Measurements from ENCODE around the gene DCC.
A peak's percentile ranks its signal among the peaks of the same experiment; 100 is the strongest.

DCC gene

GRCh38 chr18:53521068-53521467, 1181.1 kb downstream of the DCC start:
- no peak for DNase-seq (ENCODE audit: low read depth)

GRCh38 chr18:53526101-53526870, 1186.3 kb downstream of the DCC start:
- DNase-seq (ENCODE audit: low read depth): no peak

- no peak for DNase-seq (ENCODE audit: low read depth)
Measured at GRCh38 chr18:53527365-53527764, 1187.4 kb downstream of the DCC start.

- no peak for DNase-seq (ENCODE audit: low read depth)
Measured at GRCh38 chr18:53531187-53531586, 1191.2 kb downstream of the DCC start.

GRCh38 chr18:53531896-53532295, 1191.9 kb downstream of the DCC start:
- DNase-seq (ENCODE audit: low read depth): no peak

GRCh38 chr18:53534203-53534602, 1194.2 kb downstream of the DCC start:
- no peak for DNase-seq (ENCODE audit: low read depth)

GRCh38 chr18:53534695-53535094, 1194.7 kb downstream of the DCC start:
- no peak for DNase-seq (ENCODE audit: low read depth)

- no peak for DNase-seq (ENCODE audit: low read depth)
Measured at GRCh38 chr18:53536908-53537307, 1196.9 kb downstream of the DCC start.

- DNase-seq (ENCODE audit: low read depth): no peak
Measured at GRCh38 chr18:53541924-53542323, 1201.9 kb downstream of the DCC start.

- DNase-seq (ENCODE audit: low read depth): no peak
Measured at GRCh38 chr18:53543711-53544110, 1203.7 kb downstream of the DCC start.

- no peak for DNase-seq (ENCODE audit: low read depth)
Measured at GRCh38 chr18:53544917-53545316, 1204.9 kb downstream of the DCC start.

GRCh38 chr18:53551868-53552426, 1212.0 kb downstream of the DCC start:
- no peak for DNase-seq (ENCODE audit: low read depth)

GRCh38 chr18:53553030-53553429, 1213.0 kb downstream of the DCC start:
- DNase-seq (ENCODE audit: low read depth): no peak

GRCh38 chr18:53556450-53556849, 1216.5 kb downstream of the DCC start:
- DNase-seq (ENCODE audit: low read depth): no peak

GRCh38 chr18:53560546-53560945, 1220.5 kb downstream of the DCC start:
- DNase-seq (ENCODE audit: low read depth): no peak

GRCh38 chr18:53566626-53567025, 1226.6 kb downstream of the DCC start:
- DNase-seq (ENCODE audit: low read depth): no peak

- DNase-seq (ENCODE audit: low read depth): peak; percentile 24
Measured at GRCh38 chr18:53567929-53568574, 1228.1 kb downstream of the DCC start.

All from fibroblast of the conjunctiva (primary cell).